Transverse colon (tissue), 4 donors: ENCODE measurements around the gene PLA2G2C. TPM values are rescaled to one million over a fixed set of nuclear protein-coding genes. Genes with fewer than 3 reads are reported as not detected.
"Not testable (repeated sequence)": the region's sequence is repeated elsewhere in the genome, so short reads cannot be mapped to it uniquely, and the experiment has no call there.

Source experiments
- DNase-seq: peaks from one replicate; pipeline ENCODE4 v3.0.0-alpha.2; 2019
- H3K27ac ChIP-seq, 4 donors: fragments of 200-600 bp; sonication (generic); 2 replicates each; pipeline ENCODE4 v1.5.1; 2016 to 2018; ENCODE audit warnings: inconsistent platforms in 4 of 4
- H3K27me3 ChIP-seq: fragments of 200-600 bp; sonication (generic); 2 replicates; pipeline ENCODE4 v1.5.1; 2017; ENCODE audit warnings: inconsistent platforms
- H3K36me3 ChIP-seq, 4 donors: fragments of 200-600 bp; sonication (generic); 2 replicates each; pipeline ENCODE4 v1.5.1; 2017 to 2019; ENCODE audit warnings: inconsistent platforms in 4 of 4
- H3K4me1 ChIP-seq, 4 donors: fragments of 200-600 bp; sonication (generic); 2 replicates each; pipeline ENCODE4 v1.5.1; 2017 to 2020; ENCODE audit warnings: inconsistent platforms in 4 of 4
- H3K4me3 ChIP-seq, 4 donors: fragments of 200-600 bp; sonication (generic); 1 replicate in 1 of 4; 2 replicates in 3 of 4; pipeline versions ENCODE4 v1.5.1 to v1.6.1; 2017 to 2019; ENCODE audit warnings: inconsistent platforms in 4 of 4
- H3K9me3 ChIP-seq, 2 donors: fragments of 200-600 bp; sonication (generic); 2 replicates each; pipeline ENCODE4 v1.5.1; 2017 to 2019; ENCODE audit warnings: inconsistent platforms in 2 of 2
- EP300 ChIP-seq: sonication (generic); formaldehyde crosslinking; IDR thresholded peaks from one replicate; pipeline ENCODE4 v1.6.1; 2017; ENCODE audit warnings: antibody characterized with exemption, low read depth
- POLR2A ChIP-seq: fragments of 450-650 bp; IDR thresholded peaks from one replicate; pipeline ENCODE4 v1.6.1; 2016; ENCODE audit warnings: antibody characterized with exemption, mild to moderate bottlenecking, moderate library complexity
- POLR2AphosphoS5 ChIP-seq, 3 donors: sonication (generic); formaldehyde crosslinking; IDR thresholded peaks; one replicate each; pipeline ENCODE4 v1.6.1; 2016; ENCODE audit warnings: antibody characterized with exemption in 3 of 3
- WGBS, 2 donors: methylation state at CpG; one replicate each; pipeline ENCODE4 v1.1.5; 2018; ENCODE audit warnings: low coverage in 1 of 2; 5-methylcytosine and 5-hydroxymethylcytosine counted together
- in situ Hi-C, 4 donors: fragments of 200-750 bp; cut with MboI; loops; one replicate each; pipeline versions ENCODE4 v1.15.0 to v1.15.1; 2017; ENCODE audit warnings: low sequenced_read_pairs in 3 of 4, low pct_ligation_motif_present in 1 of 4, low pct_unique_long_range_greater_than_20kb in 1 of 4
- intact Hi-C: fragments of 100-400 bp; cut with DNase I; formaldehyde crosslinking; loops from one replicate; pipeline ENCODE4 v1.15.1; 2023; ENCODE audit warnings: low total_unique reads
- total RNA-seq, 4 donors: library from RNA; depleted of rRNA; stranded (reverse); fragments of >200 nt; gene quantifications; one replicate each; pipeline ENCODE4 v1.1.0, GENCODE V29; 2016
- TF ChIP-seq, protein P1 (sequence below), 5 experiments: fragments of 200-600 bp in 3 of 5; fragments of 450-650 bp in 2 of 5; sonication (generic) in 3 of 5; IDR thresholded peaks; 1 replicate in 2 of 5; 2 replicates in 3 of 5; pipeline ENCODE4 v1.5.1; 2016 to 2017; ENCODE audit warnings: antibody characterized with exemption in 5 of 5, inconsistent platforms in 3 of 5, mild to moderate bottlenecking in 2 of 5, moderate library complexity in 1 of 5

Gene PLA2G2C
- total RNA-seq, 4 donors from 2014 or later, result 0.14 to 4.1 (median 0.16) TPM; not detected in 1

DNA sequence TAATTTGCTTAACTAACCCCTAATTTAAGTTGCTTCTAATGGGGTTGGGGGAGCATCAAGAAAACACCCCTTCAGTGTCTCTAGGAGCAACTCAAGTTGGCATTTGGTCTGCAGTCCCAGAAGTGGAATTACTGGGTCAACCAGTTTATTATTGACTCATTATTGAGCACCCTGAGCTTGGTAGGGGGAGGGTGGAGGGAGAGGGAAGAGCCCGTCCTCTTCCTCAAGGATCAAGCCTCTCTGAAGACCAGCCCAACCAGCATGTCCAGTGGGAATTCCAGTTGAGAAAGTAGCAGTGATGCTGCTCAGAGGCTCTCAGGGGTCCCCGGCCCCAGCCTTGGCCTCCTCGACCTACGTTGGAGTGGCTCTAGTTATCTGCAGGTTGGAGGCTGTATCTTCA lies 49.3 kb downstream of the PLA2G2C start:
- Histone ChIP-seq H3K4me1 (no peaks in the 10 kb centered on the region), H3K36me3 (no peaks in the 10 kb centered on the region), H3K27ac (no peak overlapping the region), H3K27me3 (no peaks in the 10 kb centered on the region), H3K9me3 (no peaks in the 10 kb centered on the region), H3K4me3 (no peak overlapping the region)
- WGBS, 2 donors, result 98% methylated on average over 4 of the region's 4 CpGs; no CpG with 5 or more reads in 1 of the 2 donors
- no peak for TF ChIP-seq EP300
- no peak for TF ChIP-seq POLR2AphosphoS5 (IDR thresholded peaks at IDR 0.05)
- no peak for TF ChIP-seq POLR2A
- TF ChIP-seq, protein P1, sequence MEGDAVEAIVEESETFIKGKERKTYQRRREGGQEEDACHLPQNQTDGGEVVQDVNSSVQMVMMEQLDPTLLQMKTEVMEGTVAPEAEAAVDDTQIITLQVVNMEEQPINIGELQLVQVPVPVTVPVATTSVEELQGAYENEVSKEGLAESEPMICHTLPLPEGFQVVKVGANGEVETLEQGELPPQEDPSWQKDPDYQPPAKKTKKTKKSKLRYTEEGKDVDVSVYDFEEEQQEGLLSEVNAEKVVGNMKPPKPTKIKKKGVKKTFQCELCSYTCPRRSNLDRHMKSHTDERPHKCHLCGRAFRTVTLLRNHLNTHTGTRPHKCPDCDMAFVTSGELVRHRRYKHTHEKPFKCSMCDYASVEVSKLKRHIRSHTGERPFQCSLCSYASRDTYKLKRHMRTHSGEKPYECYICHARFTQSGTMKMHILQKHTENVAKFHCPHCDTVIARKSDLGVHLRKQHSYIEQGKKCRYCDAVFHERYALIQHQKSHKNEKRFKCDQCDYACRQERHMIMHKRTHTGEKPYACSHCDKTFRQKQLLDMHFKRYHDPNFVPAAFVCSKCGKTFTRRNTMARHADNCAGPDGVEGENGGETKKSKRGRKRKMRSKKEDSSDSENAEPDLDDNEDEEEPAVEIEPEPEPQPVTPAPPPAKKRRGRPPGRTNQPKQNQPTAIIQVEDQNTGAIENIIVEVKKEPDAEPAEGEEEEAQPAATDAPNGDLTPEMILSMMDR (IDR thresholded peaks at IDR 0.05), result no peak
- DNase-seq, result no peak
- in situ Hi-C loops (no loop called here), intact Hi-C loops (loop anchor here (5.0 kb wide), 1 partner anchor 850 kb away; the partner anchor contains the start of gene AKR7A3)

DNA sequence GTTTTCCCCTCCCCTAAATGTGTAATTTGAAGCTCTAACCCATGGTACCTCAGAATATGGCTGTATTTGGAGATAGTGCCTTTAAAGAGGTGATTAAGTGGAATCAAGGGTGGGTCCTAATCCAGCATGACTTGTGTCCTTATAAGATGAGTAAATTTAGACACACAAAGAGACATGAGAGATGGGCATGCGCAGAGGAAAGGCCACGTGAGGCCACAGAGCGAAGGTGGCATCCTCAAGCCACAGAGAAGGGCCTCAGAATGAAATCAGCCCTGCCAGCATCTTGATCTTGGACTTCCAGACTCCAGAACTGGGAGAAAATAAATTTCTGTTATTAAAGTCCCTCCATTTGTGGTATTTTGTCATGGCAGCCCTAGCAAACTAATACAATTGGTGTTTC lies 50.1 kb downstream of the PLA2G2C start:
- intact Hi-C loops, result loop anchor here (5.0 kb wide), 1 partner anchor 849 kb away; the partner anchor contains the start of gene AKR7A3
- in situ Hi-C loops, result no loop called here

DNA sequence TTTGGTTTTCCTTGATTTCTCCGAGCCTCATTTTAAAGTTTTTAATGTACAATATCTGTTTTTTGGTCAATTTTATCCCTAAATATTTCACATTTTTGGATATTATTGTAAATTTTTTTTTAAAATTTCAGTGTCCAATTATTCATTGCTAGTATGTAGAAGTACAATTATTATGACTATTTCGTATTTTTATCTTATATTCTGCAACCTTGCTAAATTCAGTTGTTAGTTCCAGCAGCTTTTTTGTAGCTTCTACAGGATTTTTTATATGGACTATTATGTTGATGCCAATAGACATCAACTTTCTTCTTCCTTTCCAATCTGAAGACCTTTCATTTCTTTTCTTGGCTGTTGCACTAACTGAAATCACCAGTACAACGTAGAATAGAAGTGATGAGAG lies 51.3 kb downstream of the PLA2G2C start:
- Histone ChIP-seq H3K4me3 (no peak overlapping the region), H3K27me3 (no peaks in the 10 kb centered on the region), H3K4me1 (no peaks in the 10 kb centered on the region), H3K27ac (no peak overlapping the region), H3K36me3 (no peaks in the 10 kb centered on the region), H3K9me3 (no peaks in the 10 kb centered on the region)
- 74 to 89% methylated on average over 3 of the region's 3 CpGs for WGBS, 2 donors
- TF ChIP-seq, protein P1 (IDR thresholded peaks at IDR 0.05), result no peak
- no peak for TF ChIP-seq EP300
- no peak for TF ChIP-seq POLR2AphosphoS5 (IDR thresholded peaks at IDR 0.05)
- no peak for TF ChIP-seq POLR2A
- DNase-seq, result no peak
- intact Hi-C loops, result loop anchor here (5.0 kb wide), 1 partner anchor 848 kb away; the partner anchor contains the start of gene AKR7A3
- in situ Hi-C loops, result no loop called here

More for the DNA sequence above, 50.1 kb downstream of the PLA2G2C start:
- 94 to 95% methylated on average over 3 of the region's 3 CpGs for WGBS, 2 donors
- H3K9me3 ChIP-seq, result no peaks in the 10 kb centered on the region
- TF ChIP-seq EP300, result no peak
- no peak for TF ChIP-seq POLR2A
- TF ChIP-seq, protein P1 (IDR thresholded peaks at IDR 0.05), result no peak
- no peak for TF ChIP-seq POLR2AphosphoS5 (IDR thresholded peaks at IDR 0.05)
- H3K36me3 ChIP-seq, result no peaks in the 10 kb centered on the region
- H3K27ac ChIP-seq, result no peak overlapping the region
- H3K4me3 ChIP-seq, result no peak overlapping the region
- no peaks in the 10 kb centered on the region for H3K4me1 ChIP-seq
- H3K27me3 ChIP-seq, result no peaks in the 10 kb centered on the region
- no peak for DNase-seq

DNA sequence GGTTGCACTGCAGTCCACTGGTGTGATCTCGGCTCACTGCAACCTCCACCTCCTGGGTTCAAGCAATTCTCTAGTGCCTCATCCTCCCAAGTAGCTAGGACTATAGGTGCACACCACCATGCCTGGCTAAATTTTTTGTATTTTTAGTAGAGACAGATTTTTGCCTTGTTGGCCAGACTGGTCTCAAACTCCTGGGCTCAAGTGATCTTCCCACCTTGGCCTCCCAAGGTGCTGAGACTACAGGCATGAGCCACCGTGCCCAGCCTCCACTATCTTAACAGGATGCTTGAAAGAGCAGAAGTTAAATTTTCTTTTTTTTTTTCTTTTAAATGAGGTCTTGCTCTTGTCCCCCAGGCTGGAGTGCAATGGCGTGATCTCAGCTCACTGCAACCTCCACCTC lies 55.8 kb downstream of the PLA2G2C start:
- H3K36me3 ChIP-seq, H3K27me3 ChIP-seq, H3K27ac ChIP-seq, in situ Hi-C loops, H3K4me3 ChIP-seq, intact Hi-C loops, H3K9me3 ChIP-seq, H3K4me1 ChIP-seq, DNase-seq: not testable (repeated sequence)
- WGBS, 2 donors, result 93% methylated on average over 2 to 3 of the region's 3 CpGs
